ENCODE results near the gene CAPZB.

The CAPZB gene

GRCh38 chr1:19348441-19349198, 136.7 kb downstream of the CAPZB start:
- no peak for DNase-seq (ENCODE audit: low read depth, low spot score)

DNA sequence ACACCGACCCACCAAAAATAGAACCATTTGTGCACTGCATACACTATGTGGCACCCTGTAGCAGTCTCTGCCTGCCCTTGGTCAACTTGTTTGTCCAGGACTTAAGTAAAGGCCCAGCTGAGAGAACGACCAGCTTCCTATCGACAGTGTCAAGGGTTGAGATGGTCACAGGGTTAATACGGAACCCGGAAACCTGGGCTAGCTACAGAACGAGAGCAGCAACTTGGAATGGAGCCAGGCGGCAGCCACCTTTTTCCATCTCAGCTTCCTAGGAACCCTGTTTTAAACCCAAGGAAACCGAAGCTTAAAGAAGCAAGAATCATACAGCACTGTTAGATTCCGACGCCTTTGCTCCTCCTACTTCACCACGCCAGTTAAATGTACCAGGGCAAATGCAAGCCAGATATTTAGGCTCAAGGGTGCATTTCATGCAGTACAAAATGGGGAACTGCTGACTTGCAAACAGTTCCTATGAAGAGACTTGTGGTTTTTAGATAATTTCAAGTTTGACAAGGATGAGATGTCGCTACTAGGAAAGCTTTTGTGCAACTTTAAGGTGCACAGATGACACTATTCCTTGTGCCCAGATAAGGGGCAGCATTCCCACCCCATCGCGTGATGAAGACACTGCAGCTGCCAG, 137.7 kb downstream of the CAPZB start:
- DNase-seq (ENCODE audit: low read depth, low spot score): no peak

GRCh38 chr1:19346026-19346425, 139.3 kb downstream of the CAPZB start:
- no peak for DNase-seq (ENCODE audit: low read depth, low spot score)

GRCh38 chr1:19345391-19345790, 139.9 kb downstream of the CAPZB start:
- DNase-seq (ENCODE audit: low read depth, low spot score): no peak

DNA sequence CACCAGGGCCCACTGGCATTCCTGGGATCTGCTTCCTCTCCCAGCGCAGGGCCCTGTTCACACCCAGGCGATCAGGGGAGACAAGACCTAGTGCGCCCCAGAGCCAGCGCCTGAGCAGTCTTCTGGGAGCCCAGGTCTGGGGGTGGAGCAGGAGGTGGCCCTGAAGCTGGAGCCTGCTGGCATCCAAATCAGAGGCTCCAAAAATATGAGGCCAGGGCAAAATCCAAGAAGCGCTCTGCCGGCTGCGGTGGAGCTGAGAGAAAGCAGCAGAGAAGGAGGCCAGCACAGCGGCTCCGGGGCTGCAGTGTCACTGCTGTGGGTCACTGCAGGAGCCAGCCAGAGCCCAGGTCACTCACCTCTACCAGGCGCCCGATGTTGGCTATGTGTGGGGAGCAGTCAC, 140.5 kb downstream of the CAPZB start:
- no peak for DNase-seq (ENCODE audit: low read depth, low spot score)

GRCh38 chr1:19344372-19344810, 140.9 kb downstream of the CAPZB start:
- DNase-seq (ENCODE audit: low read depth, low spot score): no peak

- no peak for DNase-seq (ENCODE audit: low read depth, low spot score)
Observed at GRCh38 chr1:19343617-19344350, 141.6 kb downstream of the CAPZB start.

- DNase-seq (ENCODE audit: low read depth, low spot score): no peak
Observed at GRCh38 chr1:19342894-19343616, 142.3 kb downstream of the CAPZB start.

GRCh38 chr1:19342062-19342750, 143.1 kb downstream of the CAPZB start:
- no peak for DNase-seq (ENCODE audit: low read depth, low spot score)

DNA sequence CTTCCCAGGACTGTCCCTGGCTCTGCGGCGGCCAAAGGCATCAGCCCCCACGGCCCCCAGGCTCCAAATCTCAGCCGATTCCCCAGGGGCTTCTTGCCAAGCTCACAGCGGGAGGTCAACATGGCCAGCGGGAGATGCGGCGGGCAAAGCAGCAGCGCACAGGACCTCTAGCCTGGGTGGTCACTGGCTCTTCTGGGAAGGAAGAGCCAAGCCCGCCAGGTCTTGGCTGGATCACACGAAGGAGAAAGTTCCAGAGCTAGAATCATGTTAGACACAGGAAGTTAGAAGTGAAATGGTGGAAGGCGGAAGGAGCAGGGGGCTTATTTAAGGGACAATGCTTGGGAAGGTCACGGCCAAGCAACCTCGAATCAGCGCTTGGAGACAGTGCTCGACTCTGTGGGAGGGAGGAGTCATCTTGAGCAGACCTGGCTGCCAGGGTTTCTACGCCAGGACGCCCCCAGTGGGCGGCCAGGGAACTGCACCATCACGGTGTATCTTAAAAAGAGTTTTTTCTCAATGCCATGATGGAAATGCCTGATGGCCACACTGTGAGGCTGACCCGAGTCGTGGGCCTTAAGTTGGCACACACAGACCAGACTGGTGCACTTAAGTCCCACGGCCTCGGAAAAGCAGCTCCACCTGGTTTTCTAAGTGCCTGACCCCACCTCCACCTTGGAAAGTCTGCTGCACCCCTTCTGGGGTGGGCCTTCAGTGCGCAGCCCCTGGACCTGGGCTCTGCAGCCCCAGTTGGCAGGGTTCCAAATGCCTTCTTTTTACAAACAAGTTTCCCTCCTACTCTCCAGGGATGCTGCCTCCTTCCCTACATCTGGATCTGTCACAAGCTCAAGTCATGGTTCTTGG, 143.9 kb downstream of the CAPZB start:
- DNase-seq (ENCODE audit: low read depth, low spot score): peak; percentile 79

GRCh38 chr1:19340387-19340937, 144.9 kb downstream of the CAPZB start:
- DNase-seq (ENCODE audit: low read depth, low spot score): no peak

- no peak for DNase-seq (ENCODE audit: low read depth, low spot score)
Observed at GRCh38 chr1:19339214-19339861, 146.0 kb downstream of the CAPZB start.

GRCh38 chr1:19338323-19338762, 147.0 kb downstream of the CAPZB start:
- peak; percentile 60 for DNase-seq (ENCODE audit: low read depth, low spot score)

- DNase-seq (ENCODE audit: low read depth, low spot score): no peak
Observed at GRCh38 chr1:19337289-19337688, 148.1 kb downstream of the CAPZB start.

DNA sequence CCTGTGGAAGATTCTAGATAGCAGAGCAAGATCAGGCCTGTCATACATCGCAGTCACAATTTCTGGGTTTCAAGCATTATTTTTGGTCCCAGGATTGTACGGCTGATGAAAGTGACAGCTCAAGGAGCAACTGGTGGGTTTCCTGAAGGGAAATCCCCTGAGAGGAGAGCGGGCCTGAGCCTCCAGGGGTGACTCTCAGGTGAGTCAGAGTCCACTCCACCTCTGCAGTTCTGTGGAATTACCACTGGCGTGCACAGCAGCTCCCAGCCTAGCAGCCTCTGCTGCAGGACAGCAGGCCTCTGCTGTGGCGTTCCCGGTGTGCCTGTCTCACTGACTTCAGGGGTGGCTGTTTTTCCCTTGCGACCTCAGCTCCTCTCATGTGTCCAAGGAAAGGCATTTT, 148.8 kb downstream of the CAPZB start:
- no peak for DNase-seq (ENCODE audit: low read depth, low spot score)

DNA sequence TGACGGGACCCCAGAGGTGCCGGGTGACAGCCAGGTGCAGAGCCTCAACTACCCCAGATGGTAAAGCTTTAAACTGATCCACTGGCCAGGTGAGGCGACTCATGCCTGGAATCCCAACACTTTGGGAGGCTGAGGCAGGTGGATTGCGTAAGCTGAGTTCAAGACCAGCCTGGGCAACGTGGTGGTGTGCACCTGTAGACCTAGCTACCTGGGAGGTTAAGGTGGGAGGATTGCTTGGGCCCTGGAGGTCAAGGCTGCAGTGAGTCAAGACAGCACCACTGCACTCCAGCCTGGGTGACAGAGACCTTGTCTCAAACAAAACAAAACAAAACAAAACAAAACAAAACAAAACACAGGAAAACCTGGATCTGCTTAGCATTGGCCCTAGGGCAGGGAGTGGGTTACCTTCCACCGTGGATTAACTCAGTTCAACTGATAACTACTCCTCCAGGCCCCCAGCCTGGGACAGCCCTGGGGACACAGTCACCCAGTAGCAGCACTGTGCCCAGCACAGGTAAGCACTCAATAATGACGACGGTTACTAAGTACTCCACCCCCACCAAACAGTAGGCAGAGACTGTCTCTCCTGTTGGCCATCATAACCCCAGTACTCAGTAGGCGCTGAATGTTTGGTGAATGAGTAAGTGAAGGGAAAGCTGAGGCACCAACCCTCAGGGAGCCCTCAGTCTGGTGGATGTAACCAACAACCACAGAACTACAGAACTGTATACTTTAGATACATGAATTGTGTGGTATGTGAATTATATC, 151.6 kb downstream of the CAPZB start:
- DNase-seq (ENCODE audit: low read depth, low spot score): no peak

- no peak for DNase-seq (ENCODE audit: low read depth, low spot score)
Observed at GRCh38 chr1:19332832-19333231, 152.5 kb downstream of the CAPZB start.

GRCh38 chr1:19331262-19331878, 154.0 kb downstream of the CAPZB start:
- no peak for DNase-seq (ENCODE audit: low read depth, low spot score)
